Measurements from ENCODE around the gene GANAB.

DNA sequence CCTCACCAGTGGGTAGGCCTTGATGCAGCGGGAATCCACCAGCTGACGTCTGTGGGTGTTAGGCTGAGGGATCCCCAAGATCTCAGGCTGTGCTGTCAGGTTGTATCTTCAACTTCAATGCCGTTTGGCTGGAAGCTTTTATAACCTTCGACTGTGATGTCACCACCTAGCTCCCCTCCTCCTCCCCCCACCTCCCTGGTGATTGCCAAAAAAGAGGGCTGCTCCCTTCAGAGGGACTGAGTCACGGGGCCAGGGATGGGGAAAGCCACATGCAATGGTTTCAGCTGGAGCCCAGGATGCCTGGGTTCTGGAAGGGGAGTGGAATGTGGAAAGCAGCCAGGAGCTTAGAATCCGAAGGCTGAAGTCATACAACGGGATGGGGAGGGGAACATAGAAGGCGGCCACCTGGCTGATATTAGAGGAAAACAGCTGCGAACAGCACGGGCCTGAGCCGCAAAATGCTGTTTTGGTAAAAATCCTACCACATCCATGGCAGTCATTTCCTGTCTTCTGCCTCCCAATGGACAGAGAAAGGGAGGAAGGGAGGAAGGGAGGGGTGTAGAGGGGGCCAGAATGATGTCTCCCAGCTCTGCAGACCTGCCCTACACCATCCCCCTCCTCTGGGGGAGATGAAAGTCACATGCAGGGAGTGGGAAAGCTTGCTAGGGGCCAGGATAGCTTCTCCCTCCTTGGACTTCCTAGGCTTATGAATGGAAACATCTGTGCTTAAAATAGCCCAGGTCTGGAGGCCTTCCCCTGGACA is 43.2 kb upstream of the GANAB start, which contains the start of gene LRRN4CL:
- TF ChIP-seq POLR2A (IDR thresholded peaks at IDR 0.05): no peak
- TF ChIP-seq, protein P1, sequence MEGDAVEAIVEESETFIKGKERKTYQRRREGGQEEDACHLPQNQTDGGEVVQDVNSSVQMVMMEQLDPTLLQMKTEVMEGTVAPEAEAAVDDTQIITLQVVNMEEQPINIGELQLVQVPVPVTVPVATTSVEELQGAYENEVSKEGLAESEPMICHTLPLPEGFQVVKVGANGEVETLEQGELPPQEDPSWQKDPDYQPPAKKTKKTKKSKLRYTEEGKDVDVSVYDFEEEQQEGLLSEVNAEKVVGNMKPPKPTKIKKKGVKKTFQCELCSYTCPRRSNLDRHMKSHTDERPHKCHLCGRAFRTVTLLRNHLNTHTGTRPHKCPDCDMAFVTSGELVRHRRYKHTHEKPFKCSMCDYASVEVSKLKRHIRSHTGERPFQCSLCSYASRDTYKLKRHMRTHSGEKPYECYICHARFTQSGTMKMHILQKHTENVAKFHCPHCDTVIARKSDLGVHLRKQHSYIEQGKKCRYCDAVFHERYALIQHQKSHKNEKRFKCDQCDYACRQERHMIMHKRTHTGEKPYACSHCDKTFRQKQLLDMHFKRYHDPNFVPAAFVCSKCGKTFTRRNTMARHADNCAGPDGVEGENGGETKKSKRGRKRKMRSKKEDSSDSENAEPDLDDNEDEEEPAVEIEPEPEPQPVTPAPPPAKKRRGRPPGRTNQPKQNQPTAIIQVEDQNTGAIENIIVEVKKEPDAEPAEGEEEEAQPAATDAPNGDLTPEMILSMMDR (IDR thresholded peaks at IDR 0.05): no peak
